HG03565 (cell line): Measurements from ENCODE around the gene TRERF1.
A peak's percentile ranks its signal among the peaks of the same experiment; 100 is the strongest.
"Not testable (repeated sequence)": the region's sequence is repeated elsewhere in the genome, so short reads cannot be mapped to it uniquely, and the experiment has no call there.

ENCODE experiments used
- ATAC-seq: cut with Tn5 transposase; IDR thresholded peaks from one replicate; pipeline ENCODE4 v1.9.1; 2021; ENCODE audit warnings: mild to moderate bottlenecking, moderate library complexity; ENCODE audit not compliant: unreplicated experiment

Gene TRERF1

GRCh38 chr6:42229506-42230119 is 222.1 kb downstream of the TRERF1 start:
- ATAC-seq: no peak

DNA sequence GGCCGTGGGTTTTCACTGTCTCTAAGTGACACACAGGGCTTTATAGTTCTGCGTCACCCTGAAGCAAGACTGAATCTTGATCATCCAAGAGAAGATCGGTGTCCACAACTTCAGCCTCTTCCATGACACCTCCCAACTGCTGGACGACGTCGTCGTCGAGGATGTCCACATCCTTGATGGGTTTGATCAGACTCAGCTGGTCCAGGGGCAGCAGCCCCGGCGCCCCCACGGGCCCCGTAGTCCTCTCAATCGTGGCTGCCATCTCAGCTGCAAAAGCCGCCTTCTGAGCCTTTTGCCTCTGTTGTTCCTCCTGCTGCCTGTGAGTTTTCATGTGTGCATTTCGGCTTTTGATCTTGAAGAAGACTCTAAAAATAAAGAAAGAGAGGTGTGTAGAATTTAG is 223.4 kb downstream of the TRERF1 start:
- no peak for ATAC-seq

DNA sequence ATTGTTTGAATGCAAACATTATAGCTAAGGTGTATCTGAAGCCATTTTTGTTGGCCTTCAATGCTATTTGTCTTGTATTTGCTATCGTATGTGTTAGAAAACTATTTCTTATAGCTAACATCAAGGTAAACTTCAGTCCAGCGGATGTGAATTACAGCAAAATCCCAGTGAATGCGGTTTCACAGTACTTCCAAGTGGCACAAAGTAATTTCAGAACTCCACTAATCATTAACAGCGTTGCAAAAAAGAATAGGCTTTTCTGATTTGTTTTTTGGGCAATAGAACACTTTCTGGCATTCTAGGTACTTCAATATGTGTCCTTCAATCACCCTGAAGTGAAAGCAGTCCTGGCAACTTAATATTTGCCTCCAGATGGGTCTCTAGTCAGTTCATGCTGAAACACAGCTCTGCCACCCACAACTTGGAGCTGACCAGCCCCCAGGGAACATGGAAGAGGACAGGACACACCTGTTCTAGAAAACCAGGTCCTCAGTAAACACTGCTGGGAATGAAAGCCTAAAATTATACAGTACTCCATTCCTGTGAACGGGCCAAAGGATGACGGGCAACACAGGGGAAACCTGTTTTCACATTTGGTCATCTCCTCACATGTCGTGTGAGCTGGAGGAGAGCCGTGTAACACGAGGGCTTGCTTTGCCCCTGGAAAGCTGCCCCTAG is 224.4 kb downstream of the TRERF1 start:
- no peak for ATAC-seq

DNA sequence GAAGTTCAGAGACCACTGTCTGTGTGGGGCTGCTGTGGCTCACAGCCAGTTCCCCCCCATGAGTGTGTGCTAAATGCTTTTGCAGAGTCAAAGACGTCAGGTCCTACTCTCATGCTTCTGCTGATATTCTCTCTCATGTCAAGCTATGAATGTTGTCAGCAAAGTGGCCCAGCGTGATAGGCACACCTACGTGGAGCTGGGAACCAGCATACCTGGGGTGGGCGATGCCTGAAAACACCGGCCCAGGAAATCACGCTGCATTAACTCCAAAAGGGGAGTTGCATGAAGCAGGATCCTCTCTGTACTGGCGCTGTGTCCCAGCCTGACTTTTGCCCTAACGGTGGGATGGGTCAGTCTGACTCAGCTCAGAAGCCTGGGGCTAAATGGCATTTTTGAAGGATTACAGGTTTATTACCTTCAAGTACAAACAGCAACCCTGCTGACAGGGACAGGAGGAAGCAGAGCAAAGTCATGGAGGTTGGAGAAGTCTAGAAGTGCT is 225.0 kb downstream of the TRERF1 start:
- ATAC-seq: no peak

- ATAC-seq: no peak
These were observed 225.5 kb downstream of the TRERF1 start for GRCh38 chr6:42226161-42226611.

DNA sequence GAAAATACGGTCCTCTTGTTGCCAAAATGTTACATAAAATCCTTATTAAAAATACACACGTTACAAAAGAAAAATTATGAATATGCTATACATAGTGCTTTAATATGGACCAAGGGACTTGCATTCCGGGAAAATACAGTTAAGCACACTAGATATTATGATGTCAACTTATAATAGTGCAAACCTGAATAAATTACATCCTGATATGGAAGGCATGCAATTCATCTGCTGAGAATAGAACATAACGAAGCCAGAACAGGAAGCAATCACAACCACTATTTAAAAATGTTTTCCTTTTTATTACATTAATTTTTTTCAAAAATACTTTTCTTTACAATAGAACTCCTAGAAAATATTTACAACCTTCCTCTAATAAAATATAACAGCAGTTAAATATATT is 226.3 kb downstream of the TRERF1 start:
- ATAC-seq: no peak

GRCh38 chr6:42225029-42225339 is 226.7 kb downstream of the TRERF1 start:
- no peak for ATAC-seq

DNA sequence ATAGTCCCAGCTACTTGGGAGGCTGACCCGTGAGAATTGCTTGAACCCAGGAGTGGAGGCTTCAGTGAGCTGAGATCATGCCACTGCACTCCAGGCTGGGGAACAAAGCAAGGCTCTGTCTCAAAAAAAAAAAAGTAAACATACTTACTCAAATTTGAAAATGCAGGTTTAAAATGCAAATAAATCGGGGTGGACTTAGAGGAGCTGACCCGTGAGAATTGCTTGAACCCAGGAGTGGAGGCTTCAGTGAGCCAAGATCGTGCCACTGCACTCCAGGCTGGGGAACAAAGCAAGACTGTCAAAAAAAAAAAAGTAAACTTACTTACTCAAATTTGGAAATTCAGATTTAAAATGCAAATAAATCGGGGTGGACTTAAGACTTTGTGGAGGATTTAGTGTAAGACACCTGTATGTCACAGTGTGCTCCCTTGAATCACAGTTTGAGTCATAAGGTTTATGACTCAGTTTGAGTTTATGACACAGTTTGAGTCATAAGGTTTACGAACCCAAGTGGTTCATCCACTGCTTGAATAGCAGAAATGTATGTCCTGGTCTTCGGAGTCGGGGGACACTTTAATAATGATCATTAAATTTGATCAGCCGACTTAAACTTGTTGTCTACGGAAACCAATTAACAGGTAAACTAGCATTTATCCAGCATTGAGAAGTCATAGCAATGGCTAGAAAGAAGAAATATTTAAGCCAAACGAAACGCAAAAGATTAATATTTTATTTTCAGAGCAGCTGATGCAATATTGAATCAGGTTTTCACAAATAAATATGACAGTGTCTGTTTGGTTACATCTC is 227.3 kb downstream of the TRERF1 start:
- ATAC-seq: peak; percentile 93

DNA sequence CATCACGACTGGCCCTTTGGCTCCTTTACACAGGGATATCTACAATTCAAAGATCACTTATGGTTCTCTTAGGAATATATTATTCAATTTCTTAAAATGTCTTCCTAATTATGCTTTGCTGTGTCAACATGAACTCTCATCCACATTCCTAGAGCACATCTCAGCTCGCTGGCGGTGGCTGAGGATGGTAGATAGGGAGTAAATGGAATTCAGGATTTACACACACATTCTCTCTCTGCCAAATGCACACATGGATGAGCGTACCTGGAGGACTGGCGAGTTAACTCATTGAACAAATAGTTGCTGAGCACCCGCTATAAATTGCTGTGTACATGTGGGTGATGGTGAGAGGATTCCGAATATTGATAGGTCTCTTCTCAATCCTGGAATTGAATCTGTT is 229.3 kb downstream of the TRERF1 start:
- ATAC-seq: no peak

DNA sequence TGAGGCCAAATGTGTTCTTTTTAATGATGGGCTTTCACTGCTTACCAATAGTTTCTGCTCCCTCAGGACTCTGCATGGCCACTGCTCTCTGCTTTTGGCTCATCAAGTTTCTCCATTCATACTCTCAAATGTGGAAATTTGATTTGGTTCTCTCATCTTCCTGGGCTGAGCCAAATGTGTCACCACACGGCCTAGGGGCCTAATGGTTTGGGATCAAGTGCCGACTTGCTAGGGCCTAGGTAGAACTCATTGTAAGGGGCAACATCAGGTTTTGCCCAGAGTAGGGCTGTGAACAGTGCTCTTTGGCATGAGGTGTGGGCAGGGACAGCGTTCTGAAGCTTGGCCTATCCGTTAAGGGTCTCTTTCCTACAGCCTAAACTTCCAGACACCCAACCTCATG is 230.2 kb downstream of the TRERF1 start:
- no peak for ATAC-seq

DNA sequence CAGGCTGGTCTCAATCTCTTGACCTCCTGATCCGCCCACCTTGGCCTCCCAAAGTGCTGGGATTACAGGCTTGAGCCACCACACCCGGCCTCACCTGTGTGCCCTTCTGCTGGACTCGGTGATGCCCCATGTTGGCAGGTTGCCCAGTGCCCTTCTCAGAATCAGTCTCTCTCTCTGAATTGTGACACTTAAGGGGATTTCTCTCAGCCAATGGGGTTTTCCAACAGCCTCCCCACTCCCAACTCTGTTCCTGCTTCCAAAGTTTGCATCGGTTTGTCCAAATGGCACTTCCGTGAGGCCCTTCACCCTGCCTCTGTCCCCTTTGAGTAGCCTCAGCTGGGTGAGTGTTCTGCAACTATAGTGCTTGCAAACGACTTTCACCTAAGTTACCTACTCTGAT is 230.9 kb downstream of the TRERF1 start:
- ATAC-seq: no peak

GRCh38 chr6:42217519-42218367 is 234.0 kb downstream of the TRERF1 start, which contains the start of gene MRPS10:
TSS of gene MRPS10 (minus strand) at chr6:42217861. CDS start at chr6:42217849, 12 bp downstream.
- peak; percentile 78 for ATAC-seq

DNA sequence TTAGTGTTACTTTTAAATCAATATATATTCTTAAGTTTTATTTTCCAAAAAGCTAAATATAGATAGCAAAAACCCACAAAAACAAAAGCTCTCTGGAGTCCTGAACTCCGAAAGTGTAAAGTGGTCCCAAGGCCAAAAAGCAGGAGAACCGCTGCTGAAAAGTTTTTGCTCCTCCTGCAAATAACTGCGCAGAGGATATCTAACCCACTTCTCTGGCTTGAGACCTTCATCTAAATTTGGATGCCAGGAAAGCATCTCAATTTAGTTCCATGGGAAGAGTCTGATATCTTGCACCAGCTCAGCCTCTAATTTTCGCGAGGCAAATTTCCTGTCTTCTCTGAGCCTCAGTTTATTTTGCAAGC is 234.6 kb downstream of the TRERF1 start:
- no peak for ATAC-seq

- not testable (repeated sequence) for ATAC-seq
These were observed 235.2 kb downstream of the TRERF1 start for GRCh38 chr6:42216495-42216894.

DNA sequence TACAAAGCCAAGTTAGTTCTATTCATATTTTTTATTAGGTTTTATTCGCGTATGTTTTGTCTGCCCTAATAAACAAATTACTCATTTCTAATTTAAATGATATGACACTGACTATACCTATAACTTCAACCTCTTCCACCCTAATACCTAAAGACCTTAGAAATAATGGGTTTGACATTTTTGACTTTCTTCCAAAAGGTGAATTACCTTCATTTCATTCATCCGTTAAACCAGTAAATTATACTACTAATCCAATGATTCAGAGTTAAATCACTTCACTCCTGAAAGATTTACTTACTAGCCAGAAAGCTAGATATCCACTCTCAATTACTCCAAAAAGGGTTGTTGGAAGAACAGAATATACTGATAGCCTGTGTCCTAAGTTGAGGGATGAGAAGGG is 239.3 kb downstream of the TRERF1 start:
- no peak for ATAC-seq

DNA sequence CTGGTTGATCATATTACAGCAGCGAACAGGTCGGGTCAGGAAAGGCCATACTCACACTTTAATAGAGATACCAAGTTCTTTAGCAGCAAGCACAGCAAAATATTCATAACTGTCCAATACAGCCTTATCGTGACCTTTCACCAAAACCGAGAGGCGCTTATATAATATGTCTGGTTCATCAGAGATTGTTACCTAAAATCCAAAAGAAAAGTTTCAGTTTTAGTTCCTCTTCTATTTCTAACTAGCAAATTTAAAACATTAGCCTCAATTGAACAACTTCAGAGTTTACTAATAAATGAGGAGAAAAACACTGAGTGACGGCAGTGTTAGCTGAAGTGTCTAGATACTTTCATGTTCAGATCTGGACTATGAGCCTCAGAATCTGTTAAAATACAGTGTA is 240.0 kb downstream of the TRERF1 start:
- no peak for ATAC-seq

DNA sequence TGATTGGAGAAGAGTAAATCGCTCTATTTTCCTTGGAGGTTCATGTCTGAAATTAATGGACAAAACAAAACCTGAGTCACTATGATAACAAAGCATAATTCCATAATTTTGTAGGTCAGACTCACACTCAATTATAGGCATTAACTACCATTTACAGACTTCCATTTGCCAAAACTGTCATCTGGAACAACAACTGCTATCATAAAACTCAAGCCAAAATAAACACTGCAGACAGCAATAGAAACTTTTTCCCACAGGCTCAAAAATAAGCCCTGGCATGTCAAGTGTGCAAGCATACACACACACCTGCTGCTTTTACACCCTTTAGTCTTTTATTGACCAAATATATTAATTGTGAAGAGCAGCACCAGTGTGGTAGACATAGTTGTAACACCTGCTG is 241.2 kb downstream of the TRERF1 start:
- no peak for ATAC-seq

DNA sequence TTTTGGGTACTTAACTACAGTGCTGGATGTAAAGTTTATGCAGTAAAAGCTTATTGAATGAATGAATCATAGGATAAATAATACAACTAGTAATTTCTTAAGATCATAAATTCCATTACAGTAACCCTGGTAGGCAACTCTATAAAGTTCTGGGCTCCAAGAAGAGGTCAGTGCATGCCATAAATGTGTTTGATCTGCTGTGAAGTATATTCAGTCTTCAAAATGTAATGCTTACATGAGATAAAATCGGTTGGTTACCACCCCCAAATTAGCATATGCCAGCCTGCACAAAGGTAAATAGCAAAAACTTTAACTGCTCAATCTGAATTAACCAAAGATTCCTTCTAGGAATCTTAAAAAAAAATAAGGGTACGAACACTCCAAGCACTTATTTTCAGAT is 244.2 kb downstream of the TRERF1 start:
- not testable (repeated sequence) for ATAC-seq

DNA sequence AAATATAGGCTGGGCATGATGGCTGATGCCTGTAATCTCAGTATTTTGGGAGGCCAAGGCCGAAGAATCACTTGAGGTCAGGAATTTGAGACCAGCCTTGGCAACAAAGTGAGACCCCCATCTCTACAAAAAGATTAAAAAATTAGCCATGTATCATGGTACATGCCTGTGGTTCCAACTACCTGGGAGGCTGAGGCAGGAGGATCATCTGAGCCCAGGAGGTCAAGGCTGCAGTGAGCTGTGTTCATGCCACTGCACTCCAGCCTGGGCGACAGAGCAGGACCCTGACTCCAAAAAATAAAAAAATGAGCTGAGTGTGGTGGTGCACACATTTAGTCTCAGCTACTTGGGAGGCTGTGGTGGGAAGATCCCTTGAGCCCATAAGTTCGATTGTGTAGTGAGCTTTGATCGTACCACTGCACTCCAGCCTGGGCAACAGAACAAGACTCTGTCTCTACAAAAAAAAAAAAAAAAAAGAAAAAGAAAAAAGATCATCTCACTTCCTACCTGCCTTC is 246.9 kb downstream of the TRERF1 start:
- ATAC-seq: no peak

- ATAC-seq: no peak
These were observed 248.5 kb downstream of the TRERF1 start for GRCh38 chr6:42203183-42203582.
